IPS DF 6.9 (cell line): ENCODE data around the gene ARHGEF10L.

Experiments
- DNase-seq: peaks from one replicate; pipeline ENCODE4 v3.0.0-alpha.2; 2013; ENCODE audit warnings: low read depth, low spot score
- H3K27ac ChIP-seq: one replicate; pipeline ENCODE4 v1.5.1; 2013; ENCODE audit warnings: low read length, control low read depth
- H3K27me3 ChIP-seq: 2 replicates; pipeline ENCODE4 v1.6.1; 2013; ENCODE audit warnings: mild to moderate bottlenecking, low read length; ENCODE audit not compliant: control insufficient read depth, insufficient read depth
- H3K36me3 ChIP-seq: 2 replicates; pipeline ENCODE4 v1.6.1; 2013; ENCODE audit warnings: low read length; ENCODE audit not compliant: control insufficient read depth, insufficient read depth
- H3K4me1 ChIP-seq: 2 replicates; pipeline ENCODE4 v1.6.1; 2013; ENCODE audit warnings: low read length; ENCODE audit not compliant: control insufficient read depth, insufficient read depth
- H3K4me3 ChIP-seq: 2 replicates; pipeline ENCODE4 v1.5.1; 2013; ENCODE audit warnings: mild to moderate bottlenecking, low read length
- H3K9me3 ChIP-seq: 2 replicates; pipeline ENCODE4 v1.6.1; 2013; ENCODE audit warnings: low read length, inconsistent platforms; ENCODE audit not compliant: control insufficient read depth, insufficient read depth
- WGBS: extraction: QIAGEN DNeasy Blood & Tissue Kit; methylation state at CpG from one replicate; pipeline ENCODE4 v1.1.7; 2013; ENCODE audit warnings: mixed read lengths, missing lambda C conversion rate; ENCODE audit not compliant: insufficient read length, insufficient coverage; 5-methylcytosine and 5-hydroxymethylcytosine counted together

ARHGEF10L gene

DNA sequence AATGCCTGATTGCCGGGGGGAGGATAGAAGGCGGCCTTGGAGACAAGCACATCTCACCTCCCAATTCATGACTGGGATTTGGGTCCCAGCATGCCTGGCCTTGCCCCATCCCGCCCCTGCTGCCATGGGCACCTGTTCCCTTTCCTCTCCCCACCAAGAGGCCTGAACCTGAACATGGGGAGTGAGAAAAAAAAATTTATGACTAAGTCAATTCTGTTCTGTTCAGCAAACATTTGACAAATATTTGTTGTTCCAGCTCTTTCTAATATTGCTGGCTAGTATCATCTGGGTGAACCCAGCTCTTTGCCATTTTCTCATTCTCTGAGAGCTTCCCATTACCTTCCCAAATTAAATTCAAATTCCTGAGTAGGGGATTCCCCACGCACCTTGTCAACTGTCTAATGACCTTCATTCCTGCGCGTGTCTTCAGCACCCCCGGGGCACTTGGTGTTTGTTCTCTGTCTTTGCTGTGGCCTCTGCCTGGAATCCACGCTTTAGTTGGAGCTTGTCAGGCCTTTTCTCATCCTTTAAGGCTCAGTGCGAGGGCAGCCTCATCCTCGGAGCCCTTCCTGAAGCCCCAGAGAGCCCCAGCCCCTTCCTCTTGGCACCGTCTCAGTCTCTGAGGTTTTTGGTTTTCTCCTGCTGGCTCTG lies 42.8 kb downstream of the ARHGEF10L start:
- Histone ChIP-seq H3K36me3 (no peaks in the 10 kb centered on the region), H3K9me3 (no peaks in the 10 kb centered on the region), H3K4me1 (peaks cover 20% of the 10 kb centered on the region), H3K27me3 (no peaks in the 10 kb centered on the region), H3K4me3 (no peak overlapping the region), H3K27ac (no peak overlapping the region)
- no peak for DNase-seq
- no CpG with 5 or more reads among the region's 11 CpGs for WGBS

- Histone ChIP-seq H3K4me1 (peaks cover 29% of the 10 kb centered on the region), H3K9me3 (no peaks in the 10 kb centered on the region), H3K27me3 (no peaks in the 10 kb centered on the region), H3K36me3 (no peaks in the 10 kb centered on the region), H3K27ac (no peak overlapping the region), H3K4me3 (no peak overlapping the region)
- no peak for DNase-seq
- WGBS = no CpG with 5 or more reads among the region's 10 CpGs
Observed at GRCh38 chr1:17584539-17584938, 45.0 kb downstream of the ARHGEF10L start.

DNA sequence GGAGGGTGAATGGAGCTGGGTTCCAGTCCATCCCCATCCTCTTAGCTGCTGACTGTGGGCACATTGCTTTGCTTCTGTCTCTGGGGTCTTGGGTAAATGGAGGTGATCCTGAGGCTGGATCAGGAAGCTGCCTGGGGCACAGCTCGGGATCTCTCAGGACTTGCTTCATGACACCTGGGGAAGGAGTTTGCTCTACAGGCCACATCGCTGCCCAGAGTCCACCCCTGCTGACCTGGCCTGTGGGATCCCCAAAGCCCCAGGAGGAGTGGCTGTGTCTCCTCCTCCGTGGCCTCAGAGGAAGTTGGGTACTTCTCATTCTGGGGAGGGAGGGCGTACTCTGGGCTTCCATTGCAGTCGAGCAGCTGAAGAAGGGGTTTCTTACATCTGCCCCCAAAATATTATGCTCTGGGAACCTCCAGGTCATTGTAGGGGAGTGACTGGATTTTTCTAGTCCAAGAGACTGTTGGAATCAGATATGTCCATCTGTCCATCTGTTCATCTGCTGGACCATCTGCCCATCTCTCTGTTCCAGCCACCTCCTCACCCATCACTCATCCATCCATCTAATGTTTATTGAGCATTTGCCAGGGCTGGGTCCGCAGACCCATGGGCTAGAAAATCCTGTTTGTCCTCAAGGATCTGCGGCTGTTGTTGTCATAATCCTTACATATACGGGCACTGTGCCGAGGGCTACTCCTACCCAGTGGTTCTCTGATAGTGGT lies 45.9 kb downstream of the ARHGEF10L start:
- no CpG with 5 or more reads among the region's 9 CpGs for WGBS
- Histone ChIP-seq H3K4me3 (no peak overlapping the region), H3K27ac (no peak overlapping the region), H3K36me3 (no peaks in the 10 kb centered on the region), H3K9me3 (no peaks in the 10 kb centered on the region), H3K4me1 (peaks cover 25% of the 10 kb centered on the region), H3K27me3 (no peaks in the 10 kb centered on the region)
- no peak for DNase-seq

DNA sequence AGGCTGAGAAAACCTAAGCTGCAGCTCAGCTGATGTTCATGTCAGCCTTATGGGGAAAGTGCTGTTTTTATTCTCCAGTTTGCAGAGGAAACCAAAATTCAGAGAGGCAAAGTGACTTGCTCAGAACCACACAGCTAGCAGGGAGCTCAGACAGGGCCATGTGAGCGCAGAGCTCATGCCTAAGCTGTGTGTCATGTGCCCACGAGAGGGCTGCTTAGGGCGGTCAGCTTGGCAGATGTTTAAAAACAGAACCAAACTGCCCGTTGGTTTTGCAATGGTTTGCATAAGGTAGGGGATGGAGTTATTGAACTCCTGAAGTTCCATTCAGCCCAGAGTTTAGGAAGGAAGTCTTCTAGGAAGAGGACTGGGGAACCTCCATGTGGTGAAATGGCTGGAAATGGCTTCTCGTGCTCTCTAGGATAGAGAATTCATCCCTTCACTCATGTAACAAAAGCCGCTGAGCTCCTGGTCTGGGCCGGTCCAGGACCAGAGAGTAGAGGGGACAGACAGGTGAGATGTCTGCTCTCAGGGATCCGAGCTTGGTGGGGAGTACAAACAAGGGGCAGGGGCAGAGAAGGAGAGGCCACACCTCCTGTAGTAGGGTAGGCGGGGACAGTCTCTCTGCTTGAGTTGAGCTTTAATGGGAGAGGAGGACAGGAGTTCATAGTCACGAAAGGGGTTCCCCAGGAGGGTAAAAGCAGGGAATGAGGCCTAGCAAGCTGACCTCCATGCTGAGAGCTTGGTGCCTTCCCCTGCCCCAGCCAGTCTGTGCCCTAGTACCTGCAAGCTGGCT lies 46.9 kb downstream of the ARHGEF10L start:
- H3K4me1 ChIP-seq = peaks cover 24% of the 10 kb centered on the region
- H3K36me3 ChIP-seq = no peaks in the 10 kb centered on the region
- H3K27ac ChIP-seq = no peak overlapping the region
- WGBS = no CpG with 5 or more reads among the region's 10 CpGs
- DNase-seq = no peak
- no peaks in the 10 kb centered on the region for H3K9me3 ChIP-seq
- H3K27me3 ChIP-seq = no peaks in the 10 kb centered on the region
- H3K4me3 ChIP-seq = no peak overlapping the region

- Histone ChIP-seq H3K4me1 (peaks cover 21% of the 10 kb centered on the region), H3K4me3 (no peak overlapping the region), H3K9me3 (no peaks in the 10 kb centered on the region), H3K27ac (no peak overlapping the region), H3K27me3 (no peaks in the 10 kb centered on the region), H3K36me3 (no peaks in the 10 kb centered on the region)
- WGBS = no CpG with 5 or more reads among the region's 3 CpGs
- no peak for DNase-seq
Observed at GRCh38 chr1:17587693-17588047, 48.2 kb downstream of the ARHGEF10L start.

DNA sequence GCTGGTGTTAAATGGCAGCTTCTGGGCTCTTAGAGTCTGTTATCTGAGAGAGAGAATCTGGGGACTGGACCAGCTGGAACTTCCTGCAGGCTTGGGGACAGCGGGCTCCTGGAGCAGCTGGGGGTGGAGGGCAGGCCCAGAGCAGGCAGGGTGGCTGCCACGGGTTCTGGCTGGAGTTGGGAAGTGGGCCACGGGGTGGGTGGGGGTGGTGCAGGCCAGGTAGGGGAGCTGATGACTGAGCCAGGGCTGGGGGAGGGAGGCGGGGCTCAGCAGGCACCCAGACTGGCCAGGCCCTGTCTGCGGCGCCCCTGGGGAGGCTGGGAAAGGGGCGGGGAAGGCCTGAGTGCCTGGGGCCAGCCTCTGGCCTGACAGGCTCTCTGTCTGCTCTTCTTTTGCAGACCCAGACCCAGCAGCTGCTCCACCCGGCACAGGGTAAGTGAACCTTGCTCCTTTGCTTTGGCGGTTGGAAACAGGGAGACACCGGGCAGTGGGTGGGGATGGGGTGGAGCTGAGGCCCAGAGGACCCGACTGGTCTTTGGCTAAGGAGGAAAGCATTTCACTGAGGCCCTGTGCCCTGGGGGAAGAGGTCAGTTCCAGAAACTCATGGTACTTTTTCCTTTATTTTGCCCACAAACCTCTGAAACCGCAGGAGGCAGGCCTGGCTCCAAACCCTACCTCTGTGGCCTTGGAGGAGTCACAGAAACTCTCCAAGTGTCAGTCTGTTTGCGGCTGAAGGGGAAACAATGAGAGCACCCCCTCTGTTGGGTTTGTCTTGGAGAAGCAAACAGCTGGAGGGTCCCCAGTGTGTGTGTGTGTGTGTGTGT lies 48.8 kb downstream of the ARHGEF10L start:
- 0 out of 2 replicates have a peak, but pooled peaks cover 2% of the 10 kb centered on the region for H3K36me3 ChIP-seq
- no peak overlapping the region for H3K4me3 ChIP-seq
- no peak for DNase-seq
- H3K4me1 ChIP-seq = peaks cover 21% of the 10 kb centered on the region
- WGBS = no CpG with 5 or more reads among the region's 13 CpGs
- H3K27me3 ChIP-seq = no peaks in the 10 kb centered on the region
- no peak overlapping the region for H3K27ac ChIP-seq
- H3K9me3 ChIP-seq = no peaks in the 10 kb centered on the region

GRCh38 chr1:17591814-17592430 lies 52.4 kb downstream of the ARHGEF10L start:
- DNase-seq = no peak
- Histone ChIP-seq H3K36me3 (0 out of 2 replicates have a peak, but pooled peaks cover 3% of the 10 kb centered on the region), H3K27me3 (no peaks in the 10 kb centered on the region), H3K27ac (no peak overlapping the region), H3K4me1 (peaks cover 13% of the 10 kb centered on the region), H3K4me3 (no peak overlapping the region), H3K9me3 (no peaks in the 10 kb centered on the region)
- WGBS = no CpG with 5 or more reads among the region's 7 CpGs

- H3K36me3 ChIP-seq = 0 out of 2 replicates have a peak, but pooled peaks cover 3% of the 10 kb centered on the region
- DNase-seq = no peak
- no peak overlapping the region for H3K4me3 ChIP-seq
- no peaks in the 10 kb centered on the region for H3K9me3 ChIP-seq
- H3K4me1 ChIP-seq = no peaks in the 10 kb centered on the region
- H3K27me3 ChIP-seq = no peaks in the 10 kb centered on the region
- no peak overlapping the region for H3K27ac ChIP-seq
- no CpG with 5 or more reads among the region's 5 CpGs for whole genome bisulfite sequencing
Observed at GRCh38 chr1:17594026-17594425, 54.5 kb downstream of the ARHGEF10L start.

- no CpG with 5 or more reads among the region's 8 CpGs for WGBS
- Histone ChIP-seq H3K36me3 (0 out of 2 replicates have a peak, but pooled peaks cover 3% of the 10 kb centered on the region), H3K27me3 (no peaks in the 10 kb centered on the region), H3K27ac (no peak overlapping the region), H3K9me3 (no peaks in the 10 kb centered on the region), H3K4me1 (no peaks in the 10 kb centered on the region), H3K4me3 (no peak overlapping the region)
- no peak for DNase-seq
Observed at GRCh38 chr1:17594690-17595601, 55.4 kb downstream of the ARHGEF10L start.
